ENCODE data around the gene PRKAG3.

DNA sequence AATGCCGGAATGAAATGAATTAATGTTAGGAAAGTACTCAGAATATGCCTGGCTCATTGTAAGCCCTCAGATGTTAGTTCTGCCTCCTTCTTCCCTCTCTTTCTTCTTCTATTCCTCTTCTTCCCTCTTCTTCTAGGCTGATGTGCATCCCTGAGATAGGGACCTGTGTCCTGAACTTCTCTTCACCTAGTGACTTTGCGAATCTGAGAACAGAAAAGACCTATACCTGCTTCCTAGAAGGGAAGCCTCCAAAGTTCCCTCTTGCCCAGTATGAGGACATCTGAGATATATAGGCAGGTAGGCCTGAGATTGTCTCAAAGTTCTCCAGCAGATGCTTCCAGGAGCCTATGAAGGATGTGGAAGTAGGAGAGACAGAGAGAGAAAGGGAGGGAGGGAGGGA lies 57.7 kb downstream of the PRKAG3 start:
- TF ChIP-seq CTCF (IDR thresholded peaks at IDR 0.05; ENCODE audit: extremely low read depth in 1 of 2, insufficient read depth in 1 of 2, low read depth in 1 of 2, low read length in 2 of 2) (no peak), JUN (IDR thresholded peaks at IDR 0.05; ENCODE audit: borderline replicate concordance, insufficient read depth, insufficient read length, low read depth) (no peak), FOS (IDR thresholded peaks at IDR 0.05; ENCODE audit: borderline replicate concordance, insufficient read depth, low read length) (no peak), EZH2 (IDR thresholded peaks at IDR 0.05; ENCODE audit: borderline replicate concordance, low read depth, low read length, severe bottlenecking) (no peak), POLR2A (IDR thresholded peaks at IDR 0.05; ENCODE audit: low read depth, low read length) (no peak), POLR2AphosphoS5 (IDR thresholded peaks at IDR 0.05; ENCODE audit: insufficient read depth, low read depth, low read length) (no peak), MYC (IDR thresholded peaks at IDR 0.05; ENCODE audit: low read depth, low read length) (no peak)
- TF ChIP-seq, protein P1, sequence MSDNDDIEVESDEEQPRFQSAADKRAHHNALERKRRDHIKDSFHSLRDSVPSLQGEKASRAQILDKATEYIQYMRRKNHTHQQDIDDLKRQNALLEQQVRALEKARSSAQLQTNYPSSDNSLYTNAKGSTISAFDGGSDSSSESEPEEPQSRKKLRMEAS (IDR thresholded peaks at IDR 0.05; ENCODE audit: insufficient read depth, insufficient read length): no peak

Data from endothelial cell of umbilical vein (primary cell).